ENCODE data around the gene SMG9. TPM values are rescaled to one million over a fixed set of nuclear protein-coding genes. Genes with fewer than 3 reads are reported as not detected.

Gene SMG9
- total RNA-seq, 1 experiment from 2014 or later = 49.9 TPM

GRCh38 chr19:43759515-43759914 is 4.8 kb upstream of the SMG9 start:
- H3K4me1 ChIP-seq (ENCODE audit: control insufficient read depth, insufficient read depth, low read length) = peaks cover 21% of the 10 kb centered on the region
- no peak for DNase-seq (ENCODE audit: low read depth, low spot score)

GRCh38 chr19:43755256-43755801 is 567 bp upstream of the SMG9 start:
- TSS peak; percentile 99 for BruUV-seq (replicated peaks)
- TF ChIP-seq POLR2AphosphoS5 (IDR thresholded peaks at IDR 0.05; ENCODE audit: low read depth, low read length) = 0 out of 2 replicates have a peak, but pooled peaks have one; percentile 20
- TF ChIP-seq SIN3A (IDR thresholded peaks at IDR 0.05; ENCODE audit: borderline replicate concordance, insufficient read depth, low read depth, low read length) = 0 out of 2 replicates have a peak, but pooled peaks have one; percentile 24
- no peak for TF ChIP-seq CTCF (IDR thresholded peaks at IDR 0.05)
- in situ Hi-C loops (cut with HindIII; ENCODE audit: low pct_unique_long_range_greater_than_20kb, low sequenced_read_pairs) (no loop called here), intact Hi-C loops (cut with micrococcal nuclease; ENCODE audit: unreplicated experiment) (no loop called here)
- DNase-seq (ENCODE audit: low read depth, low spot score) = no peak
- Histone ChIP-seq H3K4me3 (ENCODE audit: low read depth in 2 of 2, low read length in 2 of 2) (peak overlapping the region; percentile 85 to 86), H3K27me3 (ENCODE audit: control insufficient read depth, insufficient read depth, low read length) (no peaks in the 10 kb centered on the region), H3K9me3 (ENCODE audit: control insufficient read depth, insufficient read depth, low read depth, low read length) (no peaks in the 10 kb centered on the region), H3K4me1 (ENCODE audit: control insufficient read depth, insufficient read depth, low read length) (peaks cover 26% of the 10 kb centered on the region), H3K36me3 (ENCODE audit: control insufficient read depth, insufficient read depth, low read length) (no peaks in the 10 kb centered on the region; the same call in 1 of the 2 replicates), H3K27ac (ENCODE audit: low read length) (peak overlapping the region; percentile 88)
- CTCF ChIA-PET = interaction anchor here (0.9 kb wide), 1 partner anchor 30 kb away, joined by 5 read pairs; no protein-coding TSS in a partner anchor
- ATAC-seq = peak; percentile 41
- POLR2A ChIA-PET = no interaction called here

More at GRCh38 chr19:43759515-43759914, 4.8 kb upstream of the SMG9 start:
- no peak overlapping the region for H3K4me3 ChIP-seq (ENCODE audit: low read depth in 2 of 2, low read length in 2 of 2)
- POLR2A ChIA-PET = no interaction called here
- in situ Hi-C loops (cut with HindIII; ENCODE audit: low pct_unique_long_range_greater_than_20kb, low sequenced_read_pairs) (no loop called here), intact Hi-C loops (cut with micrococcal nuclease; ENCODE audit: unreplicated experiment) (no loop called here)
- peak overlapping the region; percentile 67 for H3K27ac ChIP-seq (ENCODE audit: low read length)
- no peaks in the 10 kb centered on the region for H3K9me3 ChIP-seq (ENCODE audit: control insufficient read depth, insufficient read depth, low read depth, low read length)
- no peak; the same call in 1 of the 2 replicates for ATAC-seq
- no TSS peak for BruUV-seq (replicated peaks)
- CTCF ChIA-PET = interaction anchor here (0.7 to 0.8 kb wide), 2 partner anchors 31 to 1003 kb away, joined by 3 read pairs; no protein-coding TSS in a partner anchor
- no peaks in the 10 kb centered on the region; the same call in 1 of the 2 replicates for H3K36me3 ChIP-seq (ENCODE audit: control insufficient read depth, insufficient read depth, low read length)
- no peaks in the 10 kb centered on the region for H3K27me3 ChIP-seq (ENCODE audit: control insufficient read depth, insufficient read depth, low read length)
- TF ChIP-seq CTCF (IDR thresholded peaks at IDR 0.05) (no peak; the same call in none of the 2 replicates), SIN3A (IDR thresholded peaks at IDR 0.05; ENCODE audit: borderline replicate concordance, insufficient read depth, low read depth, low read length) (no peak), POLR2AphosphoS5 (IDR thresholded peaks at IDR 0.05; ENCODE audit: low read depth, low read length) (no peak), TCF7L2 (IDR thresholded peaks at IDR 0.05; ENCODE audit: low read depth, low read length) (no peak), REST (IDR thresholded peaks at IDR 0.05; ENCODE audit: insufficient read depth in 1 of 2, low read depth in 2 of 2, low read length in 1 of 2) (no peak)
